ENCODE results near the gene PLEKHB1.

Gene PLEKHB1

GRCh38 chr11:73661035-73661628, 14.8 kb downstream of the PLEKHB1 start:
- Histone ChIP-seq H3K27ac (ENCODE audit: low read length) (no peak overlapping the region), H2AFZ (ENCODE audit: low read depth, low read length) (peak overlapping the region; percentile 91)

GRCh38 chr11:73662445-73663157, 16.2 kb downstream of the PLEKHB1 start:
- H3K9ac ChIP-seq (ENCODE audit: low read length), result no peak overlapping the region
- no peak overlapping the region for H3K4me2 ChIP-seq (ENCODE audit: low read length)
- H3K36me3 ChIP-seq (replicated peaks; ENCODE audit: low read depth, low read length), result no peaks in the 10 kb centered on the region
- H4K20me1 ChIP-seq (ENCODE audit: insufficient read depth, low read length), result no peaks in the 10 kb centered on the region
- H3K4me3 ChIP-seq (ENCODE audit: low read length), result no peak overlapping the region
- H3K4me1 ChIP-seq (ENCODE audit: low read length), result peaks cover 12% of the 10 kb centered on the region
- H3K79me2 ChIP-seq (ENCODE audit: low read length), result no peaks in the 10 kb centered on the region
- no peaks in the 10 kb centered on the region for H3K9me3 ChIP-seq (ENCODE audit: insufficient read depth, low read length)
- TF ChIP-seq CTCF (IDR thresholded peaks at IDR 0.05; ENCODE audit: low read depth, low read length), result no peak
- no peak for TF ChIP-seq EZH2phosphoT487 (IDR thresholded peaks at IDR 0.05; ENCODE audit: low read depth)
- H3K27me3 ChIP-seq (ENCODE audit: low read depth, low read length), result no peaks in the 10 kb centered on the region
- no peak overlapping the region for H3K27ac ChIP-seq (ENCODE audit: low read length)
- H2AFZ ChIP-seq (ENCODE audit: low read depth, low read length), result no peak overlapping the region

More at GRCh38 chr11:73661035-73661628, 14.8 kb downstream of the PLEKHB1 start:
- TF ChIP-seq CTCF (IDR thresholded peaks at IDR 0.05; ENCODE audit: low read depth, low read length), result peak; percentile 97
- no peak for TF ChIP-seq EZH2phosphoT487 (IDR thresholded peaks at IDR 0.05; ENCODE audit: low read depth)
- peak overlapping the region; percentile 56 for H3K9ac ChIP-seq (ENCODE audit: low read length)
- H4K20me1 ChIP-seq (ENCODE audit: insufficient read depth, low read length), result no peaks in the 10 kb centered on the region
- H3K36me3 ChIP-seq (replicated peaks; ENCODE audit: low read depth, low read length), result no peaks in the 10 kb centered on the region
- no peaks in the 10 kb centered on the region for H3K27me3 ChIP-seq (ENCODE audit: low read depth, low read length)
- H3K79me2 ChIP-seq (ENCODE audit: low read length), result no peaks in the 10 kb centered on the region
- H3K9me3 ChIP-seq (ENCODE audit: insufficient read depth, low read length), result no peaks in the 10 kb centered on the region
- peaks cover 6% of the 10 kb centered on the region; the same call in 1 of the 2 replicates for H3K4me1 ChIP-seq (ENCODE audit: low read length)
- peak overlapping the region; percentile 78 for H3K4me3 ChIP-seq (ENCODE audit: low read length)
- peak overlapping the region; percentile 93 for H3K4me2 ChIP-seq (ENCODE audit: low read length)

GRCh38 chr11:73663604-73664495, 17.5 kb downstream of the PLEKHB1 start:
- H3K36me3 ChIP-seq (replicated peaks; ENCODE audit: low read depth, low read length), result no peaks in the 10 kb centered on the region
- H3K9me3 ChIP-seq (ENCODE audit: insufficient read depth, low read length), result no peaks in the 10 kb centered on the region
- H3K79me2 ChIP-seq (ENCODE audit: low read length), result no peaks in the 10 kb centered on the region
- TF ChIP-seq EZH2phosphoT487 (IDR thresholded peaks at IDR 0.05; ENCODE audit: low read depth) (no peak), CTCF (IDR thresholded peaks at IDR 0.05; ENCODE audit: low read depth, low read length) (no peak)
- H3K4me1 ChIP-seq (ENCODE audit: low read length), result peaks cover 12% of the 10 kb centered on the region
- H3K4me2 ChIP-seq (ENCODE audit: low read length), result no peak overlapping the region
- no peak overlapping the region for H3K4me3 ChIP-seq (ENCODE audit: low read length)
- H4K20me1 ChIP-seq (ENCODE audit: insufficient read depth, low read length), result no peaks in the 10 kb centered on the region
- H2AFZ ChIP-seq (ENCODE audit: low read depth, low read length), result no peak overlapping the region
- H3K27me3 ChIP-seq (ENCODE audit: low read depth, low read length), result no peaks in the 10 kb centered on the region
- no peak overlapping the region for H3K27ac ChIP-seq (ENCODE audit: low read length)
- H3K9ac ChIP-seq (ENCODE audit: low read length), result no peak overlapping the region

- no peaks in the 10 kb centered on the region for H4K20me1 ChIP-seq (ENCODE audit: insufficient read depth, low read length)
- TF ChIP-seq CTCF (IDR thresholded peaks at IDR 0.05; ENCODE audit: low read depth, low read length) (no peak), EZH2phosphoT487 (IDR thresholded peaks at IDR 0.05; ENCODE audit: low read depth) (no peak)
- no peak overlapping the region for H3K4me3 ChIP-seq (ENCODE audit: low read length)
- H3K27me3 ChIP-seq (ENCODE audit: low read depth, low read length), result no peaks in the 10 kb centered on the region
- no peaks in the 10 kb centered on the region for H3K36me3 ChIP-seq (replicated peaks; ENCODE audit: low read depth, low read length)
- H3K4me2 ChIP-seq (ENCODE audit: low read length), result no peak overlapping the region
- peaks cover 12% of the 10 kb centered on the region for H3K4me1 ChIP-seq (ENCODE audit: low read length)
- H3K79me2 ChIP-seq (ENCODE audit: low read length), result no peaks in the 10 kb centered on the region
- no peak overlapping the region for H2AFZ ChIP-seq (ENCODE audit: low read depth, low read length)
- no peak overlapping the region for H3K27ac ChIP-seq (ENCODE audit: low read length)
- no peak overlapping the region for H3K9ac ChIP-seq (ENCODE audit: low read length)
- H3K9me3 ChIP-seq (ENCODE audit: insufficient read depth, low read length), result no peaks in the 10 kb centered on the region
Measured at GRCh38 chr11:73664877-73665276, 18.5 kb downstream of the PLEKHB1 start.
